GM12891 (cell line): ENCODE results near the gene ARMC9.

Experiments
- POLR2A ChIP-seq: IDR thresholded peaks from 2 replicates; pipeline ENCODE4 v1.6.1; 2011; ENCODE audit warnings: low read depth, low read length, control low read depth
- POLR2AphosphoS5 ChIP-seq: IDR thresholded peaks from 2 replicates; pipeline ENCODE4 v1.6.1; 2011; ENCODE audit warnings: low read depth, low read length, control low read depth
- POU2F2 ChIP-seq: IDR thresholded peaks from 2 replicates; pipeline ENCODE4 v1.6.1; 2011; ENCODE audit warnings: low read depth, mild to moderate bottlenecking, control low read depth, low read length, moderate library complexity
- TAF1 ChIP-seq: IDR thresholded peaks from 2 replicates; pipeline ENCODE4 v1.6.1; 2011; ENCODE audit warnings: low read depth, low read length, control low read depth

DNA sequence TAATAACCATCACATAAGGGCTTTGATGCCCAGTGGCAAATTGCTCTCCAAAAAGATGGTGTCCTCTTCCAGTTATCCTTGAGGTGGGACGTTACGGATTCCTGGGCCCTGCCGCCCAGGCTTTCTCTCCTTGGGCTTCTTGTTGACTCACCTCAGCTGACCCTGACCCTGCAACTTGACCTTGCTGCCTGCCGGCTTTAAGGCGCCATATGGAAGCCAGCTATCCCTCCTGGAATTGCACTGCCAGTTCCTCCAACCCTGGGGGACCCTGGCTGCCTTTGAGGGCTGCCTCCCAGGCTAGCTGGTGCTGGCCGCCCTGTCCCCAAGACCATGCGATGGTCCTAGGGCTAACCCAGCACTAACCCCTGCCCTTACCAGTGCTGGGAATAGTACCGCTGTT, 168.7 kb downstream of the ARMC9 start:
- no peak for TF ChIP-seq POLR2A
- no peak for TF ChIP-seq POLR2AphosphoS5
- no peak for TF ChIP-seq TAF1
- no peak for TF ChIP-seq POU2F2
